Urothelium cell line (cell line): ENCODE data around the gene IFIT3.
"Not testable (repeated sequence)": the region's sequence is repeated elsewhere in the genome, so short reads cannot be mapped to it uniquely, and the experiment has no call there.

Experiments used
- DNase-seq: peaks from one replicate; pipeline ENCODE4 v3.0.0; 2011; ENCODE audit warnings: low spot score, mixed read lengths
- FAIRE-seq: peaks from 2 replicates; lab custom pipeline; 2011; peaks lifted over from hg19 to GRCh38; lab: Jason Lieb, UNC

IFIT3 gene

GRCh38 chr10:89332123-89332633, 4.4 kb downstream of the IFIT3 start:
- FAIRE-seq (no peak), DNase-seq (no peak)

- no peak for FAIRE-seq
Measured at GRCh38 chr10:89335226-89335625, 7.4 kb downstream of the IFIT3 start.

GRCh38 chr10:89336241-89336640, 8.4 kb downstream of the IFIT3 start:
- DNase-seq (no peak), FAIRE-seq (no peak)

More at GRCh38 chr10:89335226-89335625, 7.4 kb downstream of the IFIT3 start:
- DNase-seq: no peak

GRCh38 chr10:89337484-89337883, 9.7 kb downstream of the IFIT3 start:
- DNase-seq: peak; percentile 59
- FAIRE-seq: no peak

- FAIRE-seq: no peak
- DNase-seq: no peak
Measured at GRCh38 chr10:89338713-89339112, 10.9 kb downstream of the IFIT3 start.

- FAIRE-seq: no peak
Measured at GRCh38 chr10:89339875-89340274, 12.1 kb downstream of the IFIT3 start.

GRCh38 chr10:89341649-89342048, 13.9 kb downstream of the IFIT3 start:
- FAIRE-seq (no peak), DNase-seq (no peak)

More at GRCh38 chr10:89339875-89340274, 12.1 kb downstream of the IFIT3 start:
- no peak for DNase-seq

- no peak for FAIRE-seq
- no peak for DNase-seq
Measured at GRCh38 chr10:89342206-89342958, 14.6 kb downstream of the IFIT3 start.

GRCh38 chr10:89343089-89343767, 15.4 kb downstream of the IFIT3 start:
- DNase-seq (no peak), FAIRE-seq (no peak)

GRCh38 chr10:89344156-89344555, 16.4 kb downstream of the IFIT3 start:
- no peak for DNase-seq
- FAIRE-seq: no peak

GRCh38 chr10:89345367-89346000, 17.7 kb downstream of the IFIT3 start:
- DNase-seq: no peak
- no peak for FAIRE-seq

GRCh38 chr10:89346405-89347254, 18.8 kb downstream of the IFIT3 start:
- no peak for DNase-seq
- no peak for FAIRE-seq

- DNase-seq (no peak), FAIRE-seq (no peak)
Measured at GRCh38 chr10:89347701-89348457, 20.1 kb downstream of the IFIT3 start.

- DNase-seq: no peak
- no peak for FAIRE-seq
Measured at GRCh38 chr10:89348481-89348880, 20.7 kb downstream of the IFIT3 start.

GRCh38 chr10:89348975-89349374, 21.2 kb downstream of the IFIT3 start:
- DNase-seq: no peak
- no peak for FAIRE-seq

- FAIRE-seq, DNase-seq: not testable (repeated sequence)
Measured at GRCh38 chr10:89350631-89351315, 23.0 kb downstream of the IFIT3 start.

- peak; percentile 15 for DNase-seq
Measured at GRCh38 chr10:89351412-89351779, 23.6 kb downstream of the IFIT3 start.

GRCh38 chr10:89351780-89352597, 24.2 kb downstream of the IFIT3 start:
- FAIRE-seq: no peak
- peak; percentile 42 for DNase-seq

More at GRCh38 chr10:89351412-89351779, 23.6 kb downstream of the IFIT3 start:
- no peak for FAIRE-seq
